Endometrium (tissue), 2 donors: ENCODE results near the gene GNAQ.

ENCODE experiments used
- FAIRE-seq: peaks from 2 replicates; lab custom pipeline; 2012; peaks lifted over from hg19 to GRCh38; lab: Jason Lieb, UNC
- donor health status: control.
- donor health status: control.

Gene GNAQ

DNA sequence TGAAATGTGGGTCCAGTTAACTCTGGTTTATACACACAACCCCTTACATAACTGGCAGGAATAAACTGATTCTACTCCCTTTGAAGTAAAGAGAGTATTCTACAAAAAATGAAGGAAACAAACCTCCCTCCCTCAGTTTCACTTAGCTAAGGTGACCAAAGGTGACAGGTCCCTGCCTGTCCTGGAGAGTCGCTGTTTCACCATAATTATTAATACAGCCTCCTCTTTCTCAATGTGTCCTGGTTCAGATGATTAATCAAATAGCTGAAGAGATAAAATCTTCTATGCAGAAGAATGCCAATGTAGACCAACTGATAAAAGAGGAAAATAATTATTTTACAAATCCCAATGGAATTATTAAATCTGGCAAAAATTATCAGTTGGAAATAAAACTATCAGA is 219.8 kb downstream of the GNAQ start:
- no peak for FAIRE-seq

DNA sequence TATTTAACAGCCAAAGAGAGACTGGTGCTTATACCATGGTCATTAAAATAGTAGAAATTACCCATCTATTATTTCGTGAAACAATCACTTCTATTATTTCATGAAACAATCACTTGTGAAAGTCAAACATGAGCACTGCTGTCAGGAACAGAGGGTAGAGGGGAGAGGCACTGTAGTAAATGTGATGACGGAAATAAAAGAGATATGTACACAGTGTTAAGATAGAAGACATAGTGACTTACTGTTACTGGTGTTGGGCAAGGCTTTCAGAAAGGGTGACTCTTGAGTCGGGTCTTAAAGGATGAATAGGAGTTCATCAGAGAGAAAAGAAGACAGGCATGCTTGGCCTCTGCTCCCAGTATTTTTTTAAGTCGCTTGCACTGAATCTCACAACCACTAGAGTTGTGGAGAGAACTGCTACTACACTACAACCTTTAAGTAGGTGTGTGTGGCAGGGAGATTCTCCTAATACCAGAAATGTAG is 220.9 kb downstream of the GNAQ start:
- FAIRE-seq: no peak

DNA sequence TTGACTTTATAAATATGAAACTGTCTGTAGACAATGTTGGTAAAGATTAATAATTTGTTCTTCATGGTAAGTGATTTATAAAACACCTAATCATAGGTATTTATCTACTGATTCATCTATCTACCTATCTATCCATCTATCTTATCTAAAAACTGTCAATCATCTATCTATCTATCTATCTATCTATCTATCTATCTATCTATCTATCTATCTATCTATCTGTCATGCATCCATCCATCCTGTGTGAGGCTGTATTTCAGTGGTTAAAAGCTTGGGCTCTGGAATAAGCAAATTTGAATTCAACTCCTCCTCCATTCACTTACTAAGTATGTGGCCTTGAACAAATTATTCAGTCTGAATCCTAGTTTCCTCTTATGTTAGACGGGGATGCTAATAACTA is 221.6 kb downstream of the GNAQ start:
- FAIRE-seq: no peak

DNA sequence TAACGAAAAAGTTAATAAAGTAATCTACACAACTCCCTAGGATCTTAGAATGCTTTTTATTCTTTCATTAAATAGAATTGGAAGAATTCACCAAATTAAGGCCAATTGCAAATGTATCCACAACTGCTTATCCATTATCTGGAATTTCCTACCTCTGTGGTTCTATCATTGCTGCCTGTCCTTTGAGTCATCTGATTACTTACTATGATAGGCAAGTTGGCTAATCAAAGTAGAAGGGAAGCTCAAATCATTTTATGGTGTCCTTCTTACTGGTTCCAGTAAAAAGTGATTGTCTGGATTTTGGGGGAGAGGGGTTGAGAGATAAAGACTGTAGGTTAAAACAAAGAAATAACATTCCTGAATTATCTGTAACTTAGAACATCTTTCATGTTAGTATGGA is 222.1 kb downstream of the GNAQ start:
- FAIRE-seq: no peak

DNA sequence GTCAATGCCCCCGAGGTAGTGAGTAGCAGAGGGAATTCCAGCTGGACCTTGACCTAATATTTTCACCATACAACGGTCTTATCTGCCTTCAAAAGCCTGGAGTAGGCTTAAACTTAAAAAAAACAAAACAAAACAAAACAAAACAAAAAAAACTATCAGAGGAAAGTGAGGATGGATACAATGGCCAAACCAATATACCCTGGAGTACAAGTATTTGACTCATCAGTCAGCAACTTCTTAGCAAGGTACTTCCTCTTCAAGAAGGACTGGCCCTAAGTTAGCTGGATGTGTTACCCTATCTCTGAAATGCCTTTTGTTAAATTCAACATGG is 222.9 kb downstream of the GNAQ start:
- no peak for FAIRE-seq

DNA sequence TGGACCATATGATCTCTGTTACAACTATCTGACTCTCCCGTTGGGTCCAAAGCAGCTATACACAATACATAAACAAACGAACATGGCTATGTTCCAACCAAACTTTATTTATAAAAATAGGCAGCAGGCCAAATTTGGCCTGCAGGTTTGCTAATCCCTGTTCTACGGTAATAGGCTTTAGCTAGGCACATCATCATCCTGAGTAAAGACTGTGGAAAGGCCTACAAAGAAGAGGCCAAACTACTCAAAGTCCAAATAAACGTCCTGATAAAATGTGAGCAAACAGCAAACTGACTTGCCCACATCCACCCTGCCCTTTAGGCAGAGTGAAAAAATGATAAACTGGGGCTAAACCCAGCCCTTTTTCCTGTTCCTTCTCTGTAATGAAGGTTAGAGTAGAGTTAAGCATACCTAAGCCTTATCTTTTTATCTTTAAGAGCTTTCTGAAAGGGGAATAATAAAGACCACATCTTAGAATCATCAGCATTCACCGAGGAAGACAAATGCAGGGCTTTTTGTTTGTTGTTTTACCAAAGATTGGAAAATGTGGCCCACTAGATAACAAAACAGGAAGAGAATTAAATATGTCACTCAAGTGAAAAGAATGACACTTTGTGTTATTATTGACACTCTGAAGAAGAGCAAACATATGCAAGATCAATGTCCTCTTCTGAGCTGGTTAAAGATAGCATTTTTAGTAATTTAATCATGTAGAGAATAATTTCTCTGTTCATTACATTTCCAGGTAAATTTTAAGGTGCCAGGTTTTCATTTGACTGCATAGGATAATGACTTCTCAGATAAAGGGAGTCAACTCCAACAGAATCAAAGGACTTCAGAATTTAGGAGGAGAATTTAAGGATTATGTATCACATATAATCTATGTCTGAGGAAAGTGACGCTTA is 223.5 kb downstream of the GNAQ start:
- FAIRE-seq: no peak

DNA sequence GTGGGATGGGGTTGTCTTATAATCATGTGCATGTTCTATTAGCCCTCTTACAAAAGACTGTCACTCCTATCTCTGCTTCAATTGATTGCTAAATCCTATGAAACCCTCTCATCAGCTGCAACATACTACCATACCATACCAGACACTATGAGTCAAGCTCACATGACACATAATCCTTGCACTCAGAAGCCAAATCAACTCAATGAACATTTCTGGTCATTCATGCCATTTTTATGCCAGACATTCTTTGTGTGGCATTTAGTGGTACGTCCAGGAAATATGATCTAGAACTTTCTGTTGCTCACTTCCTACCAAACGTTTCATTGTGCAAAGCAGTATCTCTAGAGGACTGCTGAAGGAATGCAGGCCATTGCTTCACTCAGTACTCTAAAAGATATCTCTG is 224.3 kb downstream of the GNAQ start:
- no peak for FAIRE-seq

DNA sequence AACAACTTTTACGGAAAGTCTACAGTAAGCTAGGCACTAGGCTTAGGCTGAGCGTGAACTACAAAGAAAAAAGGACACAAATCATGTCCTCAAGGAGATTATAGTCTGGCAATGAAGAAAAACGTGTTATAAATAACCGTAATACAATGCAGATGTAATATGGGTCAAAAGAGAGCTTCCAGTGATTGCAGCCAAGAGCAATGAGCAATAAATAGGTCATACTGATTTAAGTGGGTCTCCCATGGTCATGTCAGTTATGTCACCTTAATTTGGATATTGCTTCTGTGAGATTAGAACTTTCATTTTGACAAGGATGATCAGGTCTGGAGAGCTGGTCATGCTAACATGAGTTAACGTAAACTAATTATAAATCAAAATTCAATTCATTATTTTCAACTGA is 224.9 kb downstream of the GNAQ start:
- FAIRE-seq: no peak

DNA sequence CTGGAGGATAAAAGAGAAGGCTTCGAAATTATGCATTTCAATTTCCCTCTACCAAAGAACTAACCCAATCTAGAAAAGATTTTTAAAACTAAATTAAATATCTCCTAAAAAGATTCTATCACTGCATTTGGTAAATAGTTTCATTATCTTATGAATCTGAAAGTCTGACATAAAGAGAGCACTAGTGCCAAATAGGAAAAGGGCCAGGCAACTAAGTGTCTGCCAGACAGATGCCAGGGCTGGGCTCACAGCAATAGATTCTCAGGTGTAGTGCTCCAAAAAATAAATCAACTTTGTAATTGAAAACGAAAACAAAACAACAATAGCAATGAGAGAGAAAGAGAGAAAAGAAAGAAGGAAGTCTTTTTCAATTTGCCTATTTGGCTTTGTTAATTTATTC is 225.8 kb downstream of the GNAQ start:
- FAIRE-seq: no peak

DNA sequence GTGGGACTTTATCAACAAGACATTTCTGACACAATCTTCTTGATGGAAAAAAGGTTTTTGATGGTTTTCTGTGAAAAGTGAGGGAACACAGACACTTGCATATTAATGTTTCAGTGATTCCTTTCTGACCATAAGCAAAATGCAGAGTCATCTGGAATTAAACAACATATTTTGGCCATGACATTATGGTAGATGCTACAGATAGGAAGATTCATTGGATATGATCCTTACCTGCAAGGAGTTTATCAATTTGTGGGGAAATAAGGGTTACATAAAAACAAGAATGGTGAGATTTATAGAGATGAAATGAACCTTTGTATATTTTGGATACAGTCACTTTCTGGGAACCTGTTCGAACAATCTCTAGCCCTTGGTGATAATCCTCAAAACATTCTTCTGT is 228.2 kb downstream of the GNAQ start:
- no peak for FAIRE-seq

DNA sequence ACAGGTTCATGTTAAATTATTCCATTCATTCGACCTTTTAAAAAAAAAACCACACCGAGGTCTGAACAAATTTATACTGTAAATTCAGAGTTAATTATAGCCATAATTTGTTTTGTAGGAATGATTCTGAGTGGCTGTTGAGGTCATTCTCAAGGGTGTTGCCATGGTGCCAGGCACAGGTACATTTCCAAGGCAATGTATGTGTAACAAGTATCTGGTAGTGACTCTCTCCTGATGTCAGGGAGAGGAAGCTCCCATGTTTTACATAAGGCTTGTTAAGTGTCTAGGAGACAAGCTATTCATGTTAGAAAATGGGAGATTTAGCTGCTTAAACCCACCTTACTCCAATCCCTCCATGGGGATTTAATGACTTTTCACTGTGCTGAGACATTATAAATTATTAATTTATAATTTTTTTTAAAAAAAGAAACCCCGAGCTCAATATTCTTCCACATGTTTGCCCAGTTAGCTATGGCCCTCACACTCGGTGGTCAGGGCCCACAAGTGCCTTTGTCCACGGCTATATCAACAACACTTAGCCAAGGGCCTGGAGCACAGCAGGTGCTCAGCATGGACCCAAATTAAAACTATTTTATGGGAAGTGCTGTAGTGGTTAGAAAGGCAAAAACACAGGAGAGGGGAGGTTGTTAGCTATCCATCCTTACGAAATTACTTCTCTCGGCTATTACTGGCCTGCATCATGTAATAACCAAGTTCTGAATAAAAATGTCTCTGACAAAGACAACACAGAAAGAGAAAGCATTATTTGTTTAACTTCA is 228.9 kb downstream of the GNAQ start:
- no peak for FAIRE-seq

DNA sequence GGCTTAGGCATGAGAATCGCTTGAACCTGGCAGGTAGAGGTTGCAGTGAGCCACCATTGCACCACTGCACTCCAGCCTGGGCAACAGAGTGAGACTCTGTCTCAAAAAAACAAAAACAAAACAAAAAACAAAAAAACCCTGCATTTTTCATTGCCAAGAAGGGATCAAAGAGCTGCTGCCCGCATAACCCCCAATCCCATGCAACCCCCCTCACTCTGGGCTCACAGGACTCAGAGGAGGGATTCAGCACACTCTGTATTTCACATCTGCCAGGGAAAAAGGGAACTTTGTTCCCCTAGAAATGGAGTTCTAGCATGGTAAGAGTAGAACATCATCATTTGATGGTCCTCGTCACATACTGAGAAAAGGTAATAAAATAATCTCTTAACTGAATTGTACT is 229.5 kb downstream of the GNAQ start:
- FAIRE-seq: no peak

DNA sequence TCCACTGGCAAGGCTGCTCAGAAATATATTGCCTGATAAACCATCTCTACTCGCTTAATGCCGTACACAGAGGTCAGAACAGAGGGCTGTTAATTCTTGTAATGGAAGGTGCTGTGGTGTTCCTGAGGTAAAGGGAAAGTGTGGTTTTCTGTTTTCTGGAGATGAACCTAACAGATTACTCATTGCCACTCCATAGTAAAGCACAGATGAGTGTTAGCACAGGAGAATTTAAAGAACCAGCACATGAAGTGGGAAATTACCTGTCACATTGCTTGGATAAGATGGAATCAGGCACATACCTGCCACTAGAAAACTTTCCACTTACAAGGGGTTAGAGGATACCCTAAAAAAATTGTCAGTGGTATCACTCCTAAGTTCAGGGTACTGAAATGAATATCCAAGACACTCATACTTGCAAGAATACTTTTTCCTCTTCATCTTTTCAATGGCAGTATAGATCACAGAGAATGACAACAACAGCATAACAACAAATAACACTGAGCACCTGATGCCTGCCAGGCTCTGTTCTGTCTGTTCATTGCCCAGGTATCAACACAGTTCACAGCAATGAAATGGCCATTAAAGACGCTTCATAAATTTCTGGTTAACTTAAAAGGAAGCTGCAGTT is 230.6 kb downstream of the GNAQ start:
- no peak for FAIRE-seq

DNA sequence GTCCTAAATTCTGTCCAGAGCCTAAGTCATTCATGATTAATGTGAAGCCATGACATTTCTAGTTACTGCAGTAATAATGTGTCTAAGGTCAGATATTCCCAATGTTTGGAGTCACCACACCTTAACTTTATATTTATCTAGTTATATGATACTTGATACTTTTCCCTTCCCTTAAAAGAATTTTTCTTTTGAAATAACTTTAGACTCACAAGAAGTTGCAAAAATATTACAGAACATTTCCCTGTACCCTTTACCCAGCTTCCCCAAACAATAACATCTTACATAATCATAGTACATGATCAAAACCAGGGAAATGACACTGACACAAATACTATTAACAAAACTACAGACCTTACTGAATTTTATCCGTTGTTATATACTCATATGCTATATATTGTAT is 233.5 kb downstream of the GNAQ start:
- FAIRE-seq: no peak

DNA sequence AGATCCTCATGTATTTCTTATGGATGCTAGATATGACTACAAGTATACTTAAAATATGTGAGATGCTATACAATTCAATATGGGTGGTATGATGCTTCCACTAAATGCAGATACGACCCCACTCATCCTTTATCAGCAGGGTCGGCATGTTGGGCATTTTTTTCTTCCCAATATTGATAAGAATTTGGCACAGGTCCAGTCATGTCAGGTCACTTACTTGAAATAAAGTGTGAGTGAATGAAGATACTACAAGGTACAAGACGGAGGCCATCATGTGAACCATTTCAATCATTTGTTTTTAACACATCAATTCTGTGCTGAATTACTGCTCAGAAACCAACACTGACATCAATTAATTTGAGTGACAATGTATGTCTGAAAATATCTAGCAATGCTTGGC is 236.6 kb downstream of the GNAQ start:
- FAIRE-seq: no peak

DNA sequence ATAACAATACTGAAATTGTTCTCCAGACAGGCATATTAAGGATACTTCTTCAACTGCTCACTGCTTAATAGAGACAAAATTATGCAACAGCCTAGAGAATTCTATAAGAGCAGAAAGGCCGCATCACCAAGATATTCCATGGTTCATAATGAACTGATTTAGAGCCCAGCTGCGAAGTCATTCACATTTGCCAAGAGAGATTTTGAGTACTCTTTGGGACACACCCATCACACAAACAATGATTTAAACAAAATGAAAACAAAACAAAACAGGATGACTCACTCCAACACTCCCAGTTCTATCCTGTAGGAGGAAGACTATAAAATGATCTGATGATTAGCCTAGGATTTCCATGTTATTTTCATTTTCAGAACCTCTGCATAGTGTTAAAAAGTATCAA is 237.8 kb downstream of the GNAQ start:
- peak; percentile 93 for FAIRE-seq

DNA sequence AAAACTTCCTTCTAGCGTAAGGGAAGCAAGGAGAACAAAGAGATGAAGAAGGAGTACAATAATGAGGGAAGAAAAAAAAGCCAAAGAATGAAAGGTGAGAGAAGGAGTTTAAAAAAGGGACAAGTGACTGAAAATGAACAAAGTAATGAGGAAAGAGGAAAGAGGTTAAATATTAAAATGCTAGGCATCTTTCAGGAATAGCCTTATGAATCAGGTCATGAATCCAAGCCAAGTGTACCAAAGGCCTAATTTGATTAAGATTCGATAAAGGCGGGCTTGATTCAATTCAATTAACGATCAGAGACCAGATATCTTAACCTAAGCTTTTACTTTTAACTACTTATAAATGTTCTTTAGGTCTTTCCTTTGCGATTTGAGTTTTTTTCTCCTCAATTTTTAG is 241.7 kb downstream of the GNAQ start:
- no peak for FAIRE-seq

DNA sequence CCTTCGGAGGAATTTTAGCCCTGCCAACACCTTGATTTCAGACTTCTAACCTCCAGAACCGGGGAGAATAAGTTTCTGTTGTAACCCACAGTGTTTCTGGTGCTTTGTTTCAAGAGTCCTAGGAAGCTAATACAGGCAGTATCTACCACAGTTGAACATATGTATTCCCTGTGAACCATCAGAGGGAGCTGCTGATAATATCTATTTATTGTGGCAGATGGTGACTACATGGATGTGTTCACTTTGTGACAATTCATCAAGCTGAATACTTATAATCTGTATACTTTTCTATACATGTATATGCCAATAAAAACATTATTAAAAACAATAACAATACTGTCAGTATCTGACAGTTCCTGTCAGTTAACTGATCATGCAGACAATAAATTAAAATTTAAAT is 246.3 kb downstream of the GNAQ start:
- no peak for FAIRE-seq

DNA sequence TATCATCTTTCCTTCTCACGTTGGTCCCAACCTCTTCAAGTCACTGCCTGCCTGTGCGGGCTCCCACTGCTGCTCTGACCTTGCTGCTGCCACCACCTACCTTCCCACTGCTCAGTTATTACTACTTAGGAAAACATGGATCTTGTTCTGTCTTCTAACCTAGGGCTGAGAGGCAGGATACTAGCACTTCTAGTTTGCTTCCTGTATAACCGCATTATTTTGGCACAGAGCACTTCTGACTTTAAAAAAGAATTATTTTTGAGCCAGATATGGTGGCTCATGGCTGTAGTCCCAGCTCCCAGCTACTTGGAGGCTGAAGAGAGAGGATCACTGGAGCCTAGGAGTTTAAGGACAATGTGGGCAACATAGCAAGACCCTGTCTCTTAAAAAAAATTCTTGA is 248.1 kb downstream of the GNAQ start:
- FAIRE-seq: no peak

DNA sequence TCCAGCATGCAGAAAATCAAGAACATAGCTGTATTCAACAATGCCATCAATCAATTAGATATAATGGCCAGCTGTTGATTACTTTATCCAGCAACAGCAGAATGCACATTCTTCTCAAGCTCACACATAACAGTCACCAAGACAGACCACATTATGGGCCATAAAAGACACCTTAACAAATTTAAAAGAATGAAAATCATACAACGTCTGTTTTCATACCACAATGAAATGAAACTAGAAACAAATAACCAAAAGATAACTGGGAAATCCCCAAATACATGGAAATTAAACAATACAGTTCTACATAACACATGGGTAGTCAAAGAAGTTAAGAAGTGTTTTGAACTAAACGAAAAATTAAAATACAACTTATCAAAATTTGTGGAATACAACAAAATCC is 252.6 kb downstream of the GNAQ start:
- peak; percentile 43 for FAIRE-seq

DNA sequence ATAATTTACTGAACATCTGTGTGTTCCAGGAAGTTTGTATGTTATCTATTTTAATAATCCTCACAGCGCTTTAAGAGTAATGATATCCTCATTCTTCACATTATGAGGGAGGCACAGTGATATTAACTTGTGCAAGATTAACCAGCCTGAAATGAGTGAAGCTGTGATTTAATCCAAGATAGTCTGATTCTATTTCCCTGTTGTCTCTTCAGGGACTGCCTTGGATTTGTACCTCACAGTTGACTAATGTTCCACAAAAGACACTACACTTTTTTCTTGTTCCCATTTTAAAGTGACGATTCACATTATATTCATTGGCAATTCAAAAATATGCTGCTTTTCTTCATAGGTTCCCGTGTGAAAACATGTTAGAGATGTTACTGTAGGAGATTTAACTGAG is 258.2 kb downstream of the GNAQ start:
- FAIRE-seq: no peak

DNA sequence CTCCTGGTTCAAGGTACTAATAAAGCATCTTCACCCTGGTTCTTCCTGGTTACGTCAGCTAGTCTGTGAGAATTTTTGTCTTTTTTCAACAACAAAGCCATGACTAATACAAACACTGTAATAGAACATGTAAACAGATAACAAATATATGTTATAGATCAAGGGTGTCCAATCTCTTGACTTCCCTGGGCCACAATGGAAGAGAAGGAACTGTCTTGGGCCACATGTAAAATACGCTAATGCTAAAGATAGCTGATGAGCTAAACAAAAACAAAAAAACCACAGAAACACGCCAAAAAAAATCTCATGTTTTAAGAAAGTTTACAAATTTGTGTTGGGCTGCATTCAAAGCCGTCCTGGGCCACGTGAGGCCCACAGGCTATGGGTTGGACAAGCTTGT is 259.0 kb downstream of the GNAQ start:
- FAIRE-seq: no peak

DNA sequence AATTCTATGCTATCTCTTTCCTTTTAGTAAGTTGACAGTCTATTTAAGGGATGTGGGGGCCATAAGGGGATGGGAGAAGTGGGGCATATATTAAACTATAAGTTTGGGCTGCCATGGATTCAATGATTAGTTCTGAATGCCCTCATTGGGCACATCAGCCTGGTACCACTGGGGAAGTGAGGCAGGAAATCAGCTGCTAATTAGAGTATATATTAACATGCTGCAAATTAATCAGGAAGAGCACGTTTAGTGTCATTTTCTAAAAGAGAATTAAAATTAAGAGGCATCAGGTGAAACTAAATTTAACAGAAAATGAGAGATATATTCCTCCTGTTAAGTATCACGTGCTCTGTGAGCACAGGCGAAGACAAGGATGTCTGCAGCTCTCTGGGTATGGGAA is 260.4 kb downstream of the GNAQ start:
- FAIRE-seq: no peak
